Activated T-cell treated with anti-CD3 and anti-CD28 coated beads, Interleukin-2, amount 50 U/mL, for 24 hours (primary cell): ENCODE measurements around the gene REXO4.
"Not testable (repeated sequence)": the region's sequence is repeated elsewhere in the genome, so short reads cannot be mapped to it uniquely, and the experiment has no call there.

ENCODE experiments used
- DNase-seq: peaks from one replicate; pipeline ENCODE4 v3.0.0-alpha.2; 2020
- H3K27ac Mint-ChIP-seq: 2 replicates; pipeline ENCODE4 v1.8.0; 2020; ENCODE audit warnings: mild to moderate bottlenecking, mixed read lengths
- H3K27me3 Mint-ChIP-seq: 2 replicates; pipeline ENCODE4 v1.8.0; 2020; ENCODE audit warnings: mixed read lengths
- H3K36me3 Mint-ChIP-seq: 2 replicates; pipeline ENCODE4 v1.8.0; 2020; ENCODE audit warnings: low read depth, mixed read lengths
- H3K4me1 Mint-ChIP-seq: 2 replicates; pipeline ENCODE4 v1.8.0; 2020; ENCODE audit warnings: low read depth, mixed read lengths
- H3K4me3 Mint-ChIP-seq: 2 replicates; pipeline ENCODE4 v1.8.0; 2020; ENCODE audit warnings: mild to moderate bottlenecking, moderate library complexity, mixed read lengths
- H3K9me3 Mint-ChIP-seq: 2 replicates; pipeline ENCODE4 v1.8.0; 2020; ENCODE audit warnings: mixed read lengths

The REXO4 gene

GRCh38 chr9:133379153-133380086 is 38.4 kb downstream of the REXO4 start:
- Mint-ChIP-seq H3K4me1 (peaks cover 5% of the 10 kb centered on the region), H3K4me3 (no peak overlapping the region), H3K27me3 (no peaks in the 10 kb centered on the region), H3K9me3 (no peaks in the 10 kb centered on the region), H3K27ac (no peak overlapping the region), H3K36me3 (peaks cover 8% of the 10 kb centered on the region)
- DNase-seq, result no peak

DNA sequence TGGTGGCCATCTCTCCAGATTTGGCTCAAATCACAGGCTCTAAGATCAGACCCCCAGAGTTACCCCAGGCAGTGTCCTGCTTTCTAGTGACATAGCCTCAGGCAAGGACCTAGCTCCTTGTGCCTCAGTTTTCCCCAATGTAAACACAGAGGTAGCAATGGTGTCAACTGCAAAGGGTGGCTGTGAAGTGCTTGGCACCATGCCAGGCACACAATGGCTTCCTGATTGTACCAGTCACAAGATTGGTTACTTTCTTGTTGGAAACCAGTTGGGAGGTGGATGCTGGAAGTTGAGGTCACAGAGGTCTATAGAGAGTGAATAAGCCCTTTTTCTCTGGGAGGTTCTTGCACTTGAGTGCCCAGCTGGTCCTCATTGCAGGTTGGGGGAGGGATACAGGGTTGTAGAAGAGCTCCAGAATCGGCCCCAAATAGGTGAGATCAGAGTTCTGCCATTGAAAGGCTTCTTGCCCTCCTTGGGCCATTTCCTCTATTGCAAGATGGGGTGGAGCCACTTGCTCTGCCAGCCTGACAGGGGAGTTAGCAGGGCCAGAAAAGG is 39.3 kb downstream of the REXO4 start:
- DNase-seq, result no peak
- no peak overlapping the region for H3K27ac Mint-ChIP-seq
- H3K9me3 Mint-ChIP-seq, result no peaks in the 10 kb centered on the region
- H3K27me3 Mint-ChIP-seq, result no peaks in the 10 kb centered on the region
- peaks cover 10% of the 10 kb centered on the region for H3K4me1 Mint-ChIP-seq
- no peak overlapping the region for H3K4me3 Mint-ChIP-seq
- peaks cover 16% of the 10 kb centered on the region for H3K36me3 Mint-ChIP-seq

GRCh38 chr9:133377721-133378216 is 40.0 kb downstream of the REXO4 start:
- Mint-ChIP-seq H3K4me1 (peaks cover 17% of the 10 kb centered on the region), H3K4me3 (no peak overlapping the region), H3K27me3 (no peaks in the 10 kb centered on the region), H3K36me3 (peaks cover 23% of the 10 kb centered on the region), H3K9me3 (no peaks in the 10 kb centered on the region), H3K27ac (no peak overlapping the region)
- no peak for DNase-seq

DNA sequence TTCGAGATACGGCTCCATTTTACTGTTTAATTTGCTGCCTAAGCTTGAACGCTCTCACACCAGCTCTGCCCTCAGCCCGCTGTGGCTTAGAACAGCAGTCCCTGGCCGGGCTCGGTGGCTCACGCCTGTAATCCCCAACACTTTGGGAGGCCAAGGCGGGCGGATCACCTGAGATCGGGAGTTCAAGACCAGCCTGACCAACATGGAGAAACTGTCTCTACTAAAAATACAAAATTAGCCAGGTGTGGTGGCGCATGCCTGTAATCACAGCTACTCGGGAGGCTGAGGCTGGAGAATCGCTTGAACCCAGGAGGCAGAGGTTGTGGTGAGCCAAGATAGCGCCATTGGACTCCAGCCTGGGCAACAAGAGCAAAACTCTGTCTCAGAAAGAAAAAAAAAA is 40.5 kb downstream of the REXO4 start:
- H3K9me3 Mint-ChIP-seq, H3K27me3 Mint-ChIP-seq: not testable (repeated sequence)

GRCh38 chr9:133375724-133376654 is 41.8 kb downstream of the REXO4 start, which contains the start of the genes STKLD1 and SURF4:
STKLD1 (plus strand) TSS chr9:133376366; CDS start chr9:133376474, 108 bp downstream.
SURF4 (minus strand) TSS chr9:133376060; CDS start chr9:133375969, 91 bp downstream.
- Mint-ChIP-seq H3K27me3 (no peaks in the 10 kb centered on the region), H3K4me1 (peaks cover 35% of the 10 kb centered on the region), H3K4me3 (peak within 1 kb of the TSS; percentile 99), H3K27ac (peak within 1 kb of the TSS; percentile 99), H3K36me3 (peaks cover 41% of the 10 kb centered on the region), H3K9me3 (no peaks in the 10 kb centered on the region)
- DNase-seq, result peak; percentile 99

More for the DNA sequence above, 40.5 kb downstream of the REXO4 start:
- not testable (repeated sequence) for DNase-seq, H3K27ac Mint-ChIP-seq
- Mint-ChIP-seq H3K4me1 (peaks cover 22% of the 10 kb centered on the region), H3K4me3 (peak overlapping the region; percentile 64), H3K36me3 (peaks cover 28% of the 10 kb centered on the region)

GRCh38 chr9:133375116-133375723 is 42.6 kb downstream of the REXO4 start:
- DNase-seq, result no peak
- H3K9me3 Mint-ChIP-seq, result no peaks in the 10 kb centered on the region
- H3K27me3 Mint-ChIP-seq, result no peaks in the 10 kb centered on the region
- peak overlapping the region; percentile 99 for H3K27ac Mint-ChIP-seq
- peaks cover 49% of the 10 kb centered on the region for H3K36me3 Mint-ChIP-seq
- peak overlapping the region; percentile 99 for H3K4me3 Mint-ChIP-seq
- peaks cover 42% of the 10 kb centered on the region for H3K4me1 Mint-ChIP-seq

DNA sequence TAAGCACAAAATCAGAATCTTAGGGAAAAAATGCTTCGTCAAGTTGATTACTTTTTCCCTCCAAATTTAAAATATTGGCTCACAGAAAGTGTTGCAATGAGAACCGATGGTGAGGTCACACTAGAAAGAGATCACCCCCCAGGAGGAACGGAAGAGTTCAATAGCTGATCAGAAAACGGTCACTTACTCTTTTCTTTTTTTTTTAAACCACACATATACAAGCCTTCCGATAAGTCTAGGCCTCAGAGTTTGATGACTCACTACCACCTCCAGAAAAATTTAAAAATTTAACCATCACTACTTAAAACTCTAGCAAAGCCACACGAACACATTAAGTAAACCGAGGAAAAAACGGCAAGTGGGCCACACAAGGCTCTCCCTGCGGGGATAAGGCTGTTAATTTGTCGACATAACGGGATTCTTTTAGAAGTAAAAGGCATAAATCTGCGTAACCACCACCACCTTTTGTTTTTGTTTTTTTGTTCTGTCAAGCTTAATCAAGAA is 43.1 kb downstream of the REXO4 start:
- peak overlapping the region; percentile 99 for H3K27ac Mint-ChIP-seq
- H3K27me3 Mint-ChIP-seq, result no peaks in the 10 kb centered on the region
- peaks cover 54% of the 10 kb centered on the region for H3K36me3 Mint-ChIP-seq
- H3K4me3 Mint-ChIP-seq, result peak overlapping the region; percentile 99
- peak; percentile 51 for DNase-seq
- H3K4me1 Mint-ChIP-seq, result peaks cover 48% of the 10 kb centered on the region
- no peaks in the 10 kb centered on the region for H3K9me3 Mint-ChIP-seq

DNA sequence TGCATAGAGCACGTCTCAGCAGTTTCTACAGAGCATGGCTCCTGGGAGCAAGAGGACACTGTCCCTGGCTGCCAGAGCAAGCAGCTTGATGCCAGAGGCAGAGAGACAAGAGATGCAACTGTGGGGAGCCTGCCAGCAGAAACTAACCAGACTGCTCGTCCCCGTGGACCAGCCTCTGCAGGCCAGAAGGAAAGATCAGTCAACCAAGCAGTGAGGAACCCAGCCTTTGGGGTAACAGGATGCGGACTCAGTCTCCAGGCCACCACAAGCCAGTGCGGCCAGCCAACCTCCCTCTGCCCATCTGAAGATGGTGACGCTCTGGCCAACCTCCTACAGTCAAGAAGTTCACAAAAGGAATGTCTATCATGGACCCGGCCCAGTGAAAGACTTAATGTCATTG is 45.7 kb downstream of the REXO4 start:
- no peaks in the 10 kb centered on the region for H3K27me3 Mint-ChIP-seq
- peak overlapping the region; percentile 99 for H3K27ac Mint-ChIP-seq
- peaks cover 80% of the 10 kb centered on the region for H3K36me3 Mint-ChIP-seq
- H3K9me3 Mint-ChIP-seq, result no peaks in the 10 kb centered on the region
- H3K4me1 Mint-ChIP-seq, result peaks cover 70% of the 10 kb centered on the region
- no peak for DNase-seq
- peak overlapping the region; percentile 99 for H3K4me3 Mint-ChIP-seq

DNA sequence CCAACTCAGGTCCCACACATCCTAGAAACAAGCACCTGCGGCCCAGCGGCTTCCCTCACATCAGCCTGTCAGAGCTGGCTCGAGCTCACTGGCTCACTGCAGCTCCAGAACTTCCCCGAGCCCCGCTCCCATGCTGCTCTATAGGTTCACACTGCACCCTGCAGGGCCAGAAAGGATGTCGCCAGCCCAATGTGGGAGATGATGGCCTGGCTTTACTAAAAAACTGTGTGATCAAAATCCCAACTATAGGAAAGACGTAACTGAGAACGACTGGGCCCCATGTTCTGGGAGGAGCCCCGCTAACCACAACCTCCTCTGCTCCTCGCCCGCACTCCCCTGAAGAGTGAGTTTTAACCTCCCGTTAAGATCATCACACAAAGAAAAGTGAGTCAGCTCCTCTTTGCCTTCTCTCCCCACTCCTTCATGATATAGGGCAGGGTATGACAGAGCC is 46.5 kb downstream of the REXO4 start:
- peak overlapping the region; percentile 99 for H3K27ac Mint-ChIP-seq
- H3K4me1 Mint-ChIP-seq, result peaks cover 75% of the 10 kb centered on the region
- H3K9me3 Mint-ChIP-seq, result no peaks in the 10 kb centered on the region
- peak overlapping the region; percentile 99 for H3K4me3 Mint-ChIP-seq
- DNase-seq, result peak; percentile 80
- no peaks in the 10 kb centered on the region for H3K27me3 Mint-ChIP-seq
- H3K36me3 Mint-ChIP-seq, result peaks cover 88% of the 10 kb centered on the region

- Mint-ChIP-seq H3K9me3 (no peaks in the 10 kb centered on the region), H3K4me1 (peaks cover 81% of the 10 kb centered on the region), H3K27me3 (no peaks in the 10 kb centered on the region), H3K36me3 (peaks cover 94% of the 10 kb centered on the region), H3K4me3 (peak overlapping the region; percentile 99), H3K27ac (peak overlapping the region; percentile 99)
- no peak for DNase-seq
These were observed 47.1 kb downstream of the REXO4 start for GRCh38 chr9:133370685-133371084.

- Mint-ChIP-seq H3K36me3 (peaks cover 99% of the 10 kb centered on the region), H3K27me3 (no peaks in the 10 kb centered on the region), H3K27ac (peak overlapping the region; percentile 99), H3K4me1 (peaks cover 81% of the 10 kb centered on the region), H3K9me3 (no peaks in the 10 kb centered on the region), H3K4me3 (peak overlapping the region; percentile 99)
- DNase-seq, result no peak
These were observed 47.9 kb downstream of the REXO4 start for GRCh38 chr9:133369933-133370332.

- Mint-ChIP-seq H3K27me3 (no peaks in the 10 kb centered on the region), H3K36me3 (peaks cover 98% of the 10 kb centered on the region), H3K9me3 (no peaks in the 10 kb centered on the region), H3K4me3 (peak overlapping the region; percentile 99), H3K4me1 (peaks cover 78% of the 10 kb centered on the region), H3K27ac (peak overlapping the region; percentile 99)
- no peak for DNase-seq
These were observed 48.4 kb downstream of the REXO4 start for GRCh38 chr9:133369422-133369821.

- Mint-ChIP-seq H3K4me3 (peak overlapping the region; percentile 99), H3K36me3 (peaks cover 99% of the 10 kb centered on the region), H3K4me1 (peaks cover 74% of the 10 kb centered on the region), H3K27ac (peak overlapping the region; percentile 99), H3K27me3 (no peaks in the 10 kb centered on the region), H3K9me3 (no peaks in the 10 kb centered on the region)
- DNase-seq, result no peak
These were observed 49.4 kb downstream of the REXO4 start for GRCh38 chr9:133368249-133368881.
